GM13976 (cell line): ENCODE measurements around the gene PEF1.

Source experiments
- DNase-seq: peaks from one replicate; pipeline ENCODE4 v3.0.0; 2012; ENCODE audit warnings: low spot score
- CTCF ChIP-seq: IDR thresholded peaks from 2 replicates; pipeline ENCODE4 v1.5.1; 2012; ENCODE audit warnings: borderline replicate concordance, mild to moderate bottlenecking; ENCODE audit not compliant: insufficient read depth; ENCODE audit errors: extremely low read depth, missing control alignments, control extremely low read depth
- in situ Hi-C: fragments of 300-500 bp; cut with MboI; formaldehyde crosslinking; loops from one replicate; pipeline ENCODE4 v1.12.0; 2022; ENCODE audit warnings: low sequenced_read_pairs, mixed read lengths, inconsistent platforms; ENCODE audit not compliant: unreplicated experiment

Gene PEF1

GRCh38 chr1:31615414-31615813, 29.3 kb downstream of the PEF1 start:
- no peak for DNase-seq
- in situ Hi-C loops, result loop anchor here (10.0 kb wide), 1 partner anchor 51 kb away; no protein-coding TSS in a partner anchor
- no peak for TF ChIP-seq CTCF

- no peak for TF ChIP-seq CTCF
- in situ Hi-C loops, result loop anchor here (10.0 kb wide), 1 partner anchor 50 kb away; no protein-coding TSS in a partner anchor
- no peak for DNase-seq
These were observed 30.2 kb downstream of the PEF1 start for GRCh38 chr1:31614414-31615005.

- TF ChIP-seq CTCF, result no peak
- DNase-seq, result no peak
- in situ Hi-C loops, result loop anchor here (10.0 kb wide), 1 partner anchor 45 kb away; no protein-coding TSS in a partner anchor
These were observed 35.1 kb downstream of the PEF1 start for GRCh38 chr1:31609514-31610118.

GRCh38 chr1:31607360-31607759, 37.3 kb downstream of the PEF1 start:
- no peak for DNase-seq
- no peak for TF ChIP-seq CTCF
- in situ Hi-C loops, result no loop called here

GRCh38 chr1:31605908-31606427, 38.7 kb downstream of the PEF1 start:
- no peak for TF ChIP-seq CTCF
- in situ Hi-C loops, result no loop called here
- peak; percentile 85 for DNase-seq

- DNase-seq, result no peak
- in situ Hi-C loops, result no loop called here
- TF ChIP-seq CTCF, result no peak
These were observed 42.6 kb downstream of the PEF1 start for GRCh38 chr1:31602081-31602480.

GRCh38 chr1:31600641-31601040, 44.0 kb downstream of the PEF1 start:
- TF ChIP-seq CTCF, result no peak
- in situ Hi-C loops, result no loop called here
- no peak for DNase-seq
